SIG-M5 treated with dmso at 0.1 percent for 504 hours (cell line): ENCODE measurements around the gene MOB2.

Experiments used
- DNase-seq: peaks from one replicate; lab custom pipeline; 2025; ENCODE audit not compliant: unreplicated experiment; lab: John Stamatoyannopoulos, UW

MOB2 gene

GRCh38 chr11:1473011-1473628, 13.5 kb downstream of the MOB2 start:
- no peak for DNase-seq

DNA sequence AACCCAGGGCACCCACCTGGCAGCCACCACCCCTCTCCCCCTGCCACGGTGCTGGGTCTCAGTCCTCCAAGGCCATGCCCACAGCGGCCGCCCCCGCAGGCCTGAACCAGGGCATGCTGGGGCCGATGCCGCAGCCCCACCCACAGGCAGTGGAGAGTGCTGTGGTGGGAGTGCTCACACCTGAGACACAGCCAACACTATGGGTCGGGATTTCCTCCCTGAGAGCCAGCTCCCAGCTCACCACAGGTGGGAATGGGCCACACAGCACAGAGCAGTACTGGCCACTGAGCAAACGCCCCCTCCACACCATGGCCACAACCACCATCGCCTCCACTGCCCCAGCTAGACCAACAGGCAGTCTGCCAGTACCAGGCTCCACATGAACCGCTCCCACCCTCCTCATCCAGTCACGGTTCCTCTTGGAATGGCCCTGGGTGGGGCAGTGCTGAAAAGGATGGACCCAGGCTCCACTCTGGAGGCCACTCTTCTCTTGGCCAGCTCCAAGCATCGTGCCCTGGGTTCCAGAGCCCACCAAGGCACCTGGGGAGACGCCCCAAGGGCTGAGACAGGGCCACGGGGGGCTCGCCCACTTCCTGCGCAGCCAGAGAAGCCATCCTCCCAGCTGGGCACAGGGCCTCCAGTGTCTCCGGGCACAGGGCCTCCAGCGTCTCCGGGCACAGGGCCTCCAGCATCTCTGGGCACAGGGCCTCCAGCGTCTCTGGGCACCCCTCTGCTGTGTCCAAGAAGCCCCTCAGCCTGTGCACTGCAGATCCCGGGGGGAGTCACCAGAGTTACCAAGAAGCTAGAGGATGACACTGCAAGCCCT, 14.2 kb downstream of the MOB2 start:
- no peak for DNase-seq

DNA sequence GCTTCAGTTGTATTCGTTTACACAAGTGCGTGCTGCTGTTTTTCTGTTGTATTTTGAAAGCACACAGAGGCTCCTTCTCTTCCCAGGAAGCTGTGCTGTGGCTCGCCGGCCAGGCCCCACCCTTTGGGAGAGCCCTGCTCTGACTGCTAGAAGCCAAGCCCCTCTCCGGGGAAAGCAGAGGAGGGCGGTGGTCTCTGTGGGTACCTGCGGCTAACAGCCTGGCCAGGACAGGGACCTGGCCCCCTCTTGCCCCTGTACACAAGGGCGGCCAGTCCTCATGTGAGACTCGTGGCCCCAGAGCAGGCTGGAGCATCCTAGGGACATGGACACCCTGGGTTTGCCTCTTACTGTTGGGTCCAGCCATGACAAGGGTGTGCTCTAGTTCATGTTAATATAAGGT, 14.8 kb downstream of the MOB2 start:
- DNase-seq, result no peak

DNA sequence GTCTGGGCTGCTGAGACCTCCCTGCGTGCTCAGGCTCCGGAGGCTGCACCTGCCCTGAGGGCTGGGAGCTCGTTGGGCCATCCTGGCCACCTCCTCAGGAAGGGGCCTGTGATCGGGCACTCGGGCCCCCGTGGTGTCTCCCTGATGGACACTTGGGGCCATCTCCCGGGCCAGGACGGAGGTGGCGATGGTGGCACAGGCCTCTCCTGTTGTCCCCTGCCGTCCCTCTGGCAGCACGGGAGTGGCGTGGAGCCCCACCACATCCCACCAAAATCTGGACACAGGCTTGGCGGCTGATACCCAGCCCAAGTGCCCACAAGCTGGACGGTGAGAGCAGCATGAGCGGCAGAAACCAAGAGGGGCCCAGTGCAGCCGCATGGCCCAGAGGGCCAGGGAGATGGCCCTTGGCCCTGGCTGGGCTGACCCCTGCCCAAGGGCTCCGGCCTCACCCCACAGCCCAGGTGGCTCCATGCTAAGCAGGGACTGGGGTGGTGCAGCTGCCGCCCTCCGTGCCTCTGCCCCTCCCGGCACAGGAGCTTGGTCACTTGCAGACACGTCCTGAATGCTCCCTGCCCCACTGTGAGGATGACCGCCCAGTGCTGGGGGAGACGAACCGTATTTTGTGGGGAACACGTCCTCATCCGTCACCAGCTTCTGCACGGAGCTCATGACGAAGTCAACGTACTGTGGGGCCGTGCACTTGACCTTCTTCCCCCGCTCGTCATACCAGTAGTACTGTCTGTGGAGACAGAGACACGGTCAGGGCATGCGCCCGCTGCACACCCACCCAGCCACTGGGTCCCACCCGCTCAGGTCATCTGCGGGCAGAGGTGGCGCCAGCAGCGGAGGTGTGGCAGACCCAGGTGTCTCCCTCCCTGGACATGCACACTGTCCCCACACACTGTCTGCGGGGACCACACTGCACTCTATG, 15.6 kb downstream of the MOB2 start:
- no peak for DNase-seq

DNA sequence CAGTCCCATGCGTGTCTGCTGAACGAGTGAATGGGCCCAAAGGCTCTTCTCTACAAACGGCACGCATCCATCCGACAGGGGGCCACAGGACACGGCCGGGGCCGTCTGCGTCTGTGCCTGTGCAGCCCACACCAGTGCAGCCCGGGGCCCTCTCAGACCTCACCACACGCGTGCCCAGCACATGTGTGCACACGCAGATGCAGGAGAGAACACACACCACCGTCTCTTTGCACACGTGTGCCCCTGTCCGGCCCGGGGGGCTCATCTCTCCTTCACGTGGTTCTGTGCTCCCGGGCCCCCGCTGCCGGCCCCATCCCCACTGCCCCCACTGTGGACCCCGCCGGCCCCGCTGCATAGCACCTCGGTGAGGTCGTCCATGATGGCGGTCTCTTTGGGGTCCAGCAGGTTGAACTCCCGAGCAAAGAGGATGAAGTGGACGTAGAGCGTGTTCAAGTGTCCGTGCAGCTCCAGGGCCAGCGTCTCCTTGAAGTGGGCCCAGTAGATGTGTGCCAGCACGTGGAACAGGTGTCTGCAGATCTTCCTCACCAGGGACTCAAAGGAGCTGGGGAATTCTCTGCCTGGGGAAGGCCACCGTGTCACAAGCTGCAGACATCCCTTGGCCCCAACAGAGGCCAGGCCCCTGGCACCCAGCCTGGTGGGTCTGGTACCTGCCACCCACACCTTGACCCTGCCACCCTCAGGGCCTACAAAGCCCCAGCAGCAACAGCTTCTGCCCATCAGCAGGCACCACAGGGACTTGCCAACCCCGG, 16.5 kb downstream of the MOB2 start:
- DNase-seq, result no peak

GRCh38 chr11:1469287-1469910, 17.2 kb downstream of the MOB2 start:
- DNase-seq, result no peak

DNA sequence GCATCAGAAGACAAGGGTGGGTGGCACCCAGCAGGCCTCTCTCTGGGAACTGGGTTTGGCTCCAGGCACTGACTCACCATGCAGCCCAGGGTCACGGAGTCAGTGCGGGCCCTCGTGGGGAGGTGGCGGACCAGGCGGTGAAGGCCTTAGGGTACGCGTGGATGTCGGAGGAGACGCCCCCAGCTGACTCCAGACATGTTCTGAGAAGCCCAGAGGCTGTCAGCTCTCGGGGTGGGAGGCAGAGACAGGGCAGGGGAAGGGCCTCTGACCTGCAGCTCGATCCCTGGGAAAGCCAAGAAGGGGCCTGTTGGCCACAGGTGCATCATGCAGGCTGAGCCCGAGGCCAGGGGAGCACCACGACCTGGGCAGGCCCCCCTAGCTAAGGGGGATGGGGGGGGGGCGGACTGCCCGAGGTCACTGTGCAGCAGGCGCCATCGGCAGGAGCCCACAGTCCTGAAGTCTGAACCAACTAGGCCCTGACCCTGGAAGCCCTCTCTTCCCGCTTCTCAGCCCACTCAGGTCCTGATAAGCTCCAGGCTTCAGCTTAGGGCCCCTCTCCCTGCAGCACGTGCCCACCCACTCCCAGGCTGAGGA, 18.0 kb downstream of the MOB2 start:
- no peak for DNase-seq

- no peak for DNase-seq
Observed at GRCh38 chr11:1468002-1468401, 18.6 kb downstream of the MOB2 start.

DNA sequence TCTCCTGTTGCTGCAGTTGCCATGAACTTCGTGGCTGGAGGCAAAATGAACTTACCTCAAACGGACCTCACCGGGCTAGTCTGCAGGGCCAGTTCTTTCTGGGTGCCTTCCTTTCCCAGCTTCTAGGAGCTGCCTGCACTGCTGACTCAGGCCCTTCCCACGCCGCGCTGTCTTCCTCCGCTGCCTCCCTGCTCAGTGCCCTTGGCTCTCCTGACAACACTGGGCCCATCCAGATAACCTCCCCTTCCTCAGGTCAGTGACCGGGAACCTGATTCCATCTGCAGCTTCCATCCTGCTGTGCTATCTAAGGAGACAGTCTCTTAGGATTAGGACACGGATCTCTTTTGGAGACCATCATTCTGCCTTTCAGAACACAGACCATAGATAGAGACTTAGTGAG, 19.3 kb downstream of the MOB2 start:
- no peak for DNase-seq

GRCh38 chr11:1466784-1467183, 19.8 kb downstream of the MOB2 start:
- no peak for DNase-seq

- no peak for DNase-seq
Observed at GRCh38 chr11:1463056-1463455, 23.5 kb downstream of the MOB2 start.

DNA sequence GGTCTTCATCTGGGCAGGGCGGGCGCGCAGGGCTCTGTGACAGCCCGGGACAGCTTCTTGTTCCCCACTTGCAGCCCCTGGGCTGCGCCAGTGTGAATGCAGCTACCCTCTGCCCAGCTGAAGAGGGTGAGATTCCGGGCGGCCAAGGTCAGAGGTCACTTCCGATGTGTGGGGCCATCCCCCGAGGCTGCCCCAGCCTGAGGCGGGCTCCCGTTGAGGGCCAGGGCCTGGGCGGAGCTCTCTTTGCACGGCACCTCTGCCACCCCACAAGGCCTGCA, 23.9 kb downstream of the MOB2 start:
- DNase-seq, result no peak

DNA sequence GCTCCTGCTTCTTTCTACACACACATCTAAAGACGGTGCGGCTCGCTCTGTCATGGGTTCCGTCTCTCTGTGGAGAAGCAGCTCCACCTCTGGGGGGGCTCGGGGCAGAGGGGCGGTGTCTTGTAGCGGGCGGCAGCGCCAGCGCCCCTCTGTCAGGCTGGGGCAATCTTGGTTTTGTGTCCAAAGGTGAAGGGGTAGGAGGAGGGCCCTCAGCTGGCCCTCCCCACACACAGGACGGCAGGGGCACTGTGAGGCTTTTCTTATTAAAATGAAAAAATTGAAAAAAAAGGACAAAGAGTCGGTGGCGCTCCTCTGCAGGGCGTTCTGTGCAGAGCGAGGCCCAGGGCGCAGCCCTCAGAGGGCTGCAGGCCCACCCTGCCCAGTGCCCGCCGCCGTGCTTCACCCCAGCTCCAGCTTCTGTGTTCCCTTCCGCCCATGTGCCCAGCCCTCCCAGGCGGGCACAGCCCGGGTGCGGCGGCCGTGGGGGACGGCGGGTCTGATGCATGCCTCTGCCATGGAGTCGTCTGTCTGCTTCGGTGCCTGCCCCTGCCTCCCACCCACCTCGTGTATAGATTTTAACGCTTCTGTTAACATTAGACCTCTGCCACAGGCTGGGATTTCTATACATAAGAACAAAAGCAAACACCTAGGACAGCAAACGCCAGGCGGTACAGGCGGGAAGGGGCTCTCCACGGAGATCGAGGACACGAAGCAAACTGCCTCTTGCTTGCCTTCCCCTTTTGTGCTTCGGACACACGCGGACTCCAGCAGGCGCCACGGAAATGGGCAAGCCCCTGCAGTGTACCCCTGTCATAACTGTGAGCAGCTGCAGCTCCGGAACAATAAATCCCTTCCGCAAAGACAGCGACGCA, 24.5 kb downstream of the MOB2 start:
- DNase-seq, result no peak

GRCh38 chr11:1460986-1461825, 25.4 kb downstream of the MOB2 start:
- DNase-seq, result no peak

DNA sequence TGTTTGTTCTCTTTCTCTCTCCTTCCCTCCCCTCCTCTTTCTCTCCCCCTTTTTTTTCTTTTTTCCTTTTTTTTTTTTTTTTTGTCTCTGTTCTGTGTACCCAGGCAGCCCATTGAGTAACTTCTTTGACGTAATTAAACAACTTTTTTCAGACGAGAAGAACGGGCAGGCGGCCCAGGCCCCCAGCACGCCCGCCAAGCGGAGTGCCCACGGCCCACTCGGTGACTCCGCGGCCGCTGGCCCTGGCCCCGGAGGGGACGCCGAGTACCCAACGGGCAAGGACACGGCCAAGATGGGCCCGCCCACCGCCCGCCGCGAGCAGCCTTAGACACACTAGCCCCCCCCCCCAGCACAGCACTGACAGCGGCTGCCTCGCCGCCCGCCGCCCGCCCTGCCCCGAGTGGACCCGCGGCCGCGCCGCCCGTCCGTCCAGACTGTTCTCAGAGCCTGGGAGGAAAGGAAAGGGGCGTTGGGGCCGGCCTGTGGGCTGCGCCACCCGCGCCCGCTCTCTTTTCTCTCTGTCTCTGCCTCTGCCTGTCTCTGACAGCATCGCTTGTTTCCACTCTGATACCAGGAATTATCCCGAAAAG, 26.1 kb downstream of the MOB2 start:
- no peak for DNase-seq

DNA sequence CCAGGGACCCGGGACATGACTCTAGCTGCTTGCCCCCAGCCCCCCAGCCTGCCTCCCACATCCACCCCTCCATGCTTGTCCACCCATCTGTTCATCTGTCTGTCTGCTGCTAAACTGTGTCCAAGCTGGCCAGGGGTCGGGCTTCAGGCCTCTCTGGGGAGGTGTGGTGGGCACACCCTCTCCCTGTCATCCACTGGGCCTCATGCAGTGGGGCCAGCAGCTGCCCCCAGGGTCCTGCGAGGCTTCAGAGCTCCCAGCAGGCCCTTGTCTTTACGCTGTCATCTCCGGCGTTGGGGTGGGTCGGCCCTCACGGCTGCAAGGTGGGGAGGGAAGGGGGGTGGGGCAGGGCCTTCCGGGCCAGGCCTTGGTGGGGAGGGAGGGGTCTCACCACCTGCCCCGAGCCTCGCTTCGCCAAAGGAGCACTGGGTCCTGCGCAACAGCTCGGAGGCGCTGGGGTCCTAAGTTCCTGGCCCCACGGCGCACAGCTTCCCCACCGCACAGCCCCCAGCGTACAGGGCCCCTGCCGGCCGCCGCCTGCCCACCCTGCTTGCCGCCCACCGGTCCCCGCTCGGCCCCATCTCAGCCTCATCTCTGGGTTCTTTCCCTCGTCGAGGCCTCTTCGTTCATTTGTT, 26.7 kb downstream of the MOB2 start:
- DNase-seq, result no peak

DNA sequence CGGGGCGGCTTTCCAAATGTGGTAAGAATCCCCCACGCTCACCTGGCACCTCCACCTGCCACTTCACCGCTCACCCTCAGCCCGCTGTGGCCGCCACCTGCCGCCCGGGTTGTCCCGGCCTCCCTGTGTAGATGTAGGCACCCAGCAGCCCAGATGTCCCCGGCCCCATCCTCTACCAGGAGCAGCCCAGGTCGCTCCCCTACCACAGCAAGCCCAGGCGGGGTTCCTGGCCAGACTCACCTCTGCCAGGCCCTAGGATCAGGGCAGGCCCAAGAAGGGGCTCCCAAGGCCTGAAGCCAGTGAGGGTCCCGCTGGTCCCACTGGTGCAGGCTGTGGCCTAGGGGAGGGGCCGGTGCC, 27.4 kb downstream of the MOB2 start:
- no peak for DNase-seq
